Left lung (tissue), 10 donors: Measurements from ENCODE around the gene RNF187. TPM values are rescaled to one million over a fixed set of nuclear protein-coding genes. Genes with fewer than 3 reads are reported as not detected.

Experiments
- ATAC-seq: fragments of 200-7000 bp; cut with Tn5 transposase; one replicate; pipeline ENCODE4 v1.9.1; 2020; ENCODE audit warnings: moderate library complexity
- DNase-seq, 4 donors: peaks; one replicate each; pipeline ENCODE4 v3.0.0-alpha.2; 2013 to 2020
- H3K27ac ChIP-seq, 2 donors: fragments of 200-600 bp; sonication (generic) in 1 of 2; one replicate each; pipeline versions ENCODE4 v1.5.0 to v1.8.0; 2020 to 2021
- H3K27me3 ChIP-seq, 2 donors: fragments of 200-600 bp; sonication (generic) in 1 of 2; one replicate each; pipeline versions ENCODE4 v1.5.0 to v1.8.0; 2020 to 2021
- H3K36me3 ChIP-seq, 2 donors: fragments of 200-600 bp; sonication (generic) in 1 of 2; one replicate each; pipeline versions ENCODE4 v1.5.0 to v1.8.0; 2020 to 2021
- H3K4me1 ChIP-seq, 2 donors: fragments of 200-600 bp; one replicate each; pipeline ENCODE4 v1.8.0; 2021
- H3K4me3 ChIP-seq, 2 donors: fragments of 200-600 bp; sonication (generic) in 1 of 2; one replicate each; pipeline versions ENCODE4 v1.5.0 to v1.8.0; 2020 to 2021; ENCODE audit warnings: mild to moderate bottlenecking in 1 of 2
- H3K9me3 ChIP-seq, 2 donors: fragments of 200-600 bp; sonication (generic) in 1 of 2; one replicate each; pipeline versions ENCODE4 v1.5.0 to v1.8.0; 2020 to 2021
- CTCF ChIP-seq, 2 donors: fragments of 200-600 bp; sonication (generic) in 1 of 2; IDR thresholded peaks; one replicate each; pipeline versions ENCODE4 v1.5.0 to v1.8.0; 2021; ENCODE audit warnings: antibody characterized with exemption in 2 of 2
- intact Hi-C, 2 donors: fragments of 100-400 bp; cut with DNase I; formaldehyde crosslinking; loops; one replicate each; pipeline versions ENCODE4 v1.11.2 to v1.14.2; 2022
- microRNA-seq, 2 donors: library from miRNA; unstranded; fragments of <30 nt; microRNA quantifications; one replicate each; pipeline ENCODE4, GENCODE V29; 2019
- polyA plus RNA-seq, 6 donors: library from polyadenylated mRNA; unstranded; fragments of 120-200 nt; gene quantifications; one replicate each; pipeline ENCODE4 v1.2.1, GENCODE V29; 2013; ENCODE audit not compliant: insufficient read length in 6 of 6
- total RNA-seq, 2 donors: library from RNA; stranded (reverse); fragmentation: NEBNext Ultra II Directional; extraction: Animal tissue kit (Norgen Biotek cat#: 25700); gene quantifications; one replicate each; pipeline ENCODE4 v1.2.1, GENCODE V29; 2021
- donor health status: DM: no; HTN: yes; CAD: no.
- donor health status: DM: no; HTN: no; CAD: no.

Gene RNF187
- total and polyA plus RNA-seq, 8 donors: 60.2 to 103 (median 78.4) TPM

GRCh38 chr1:228542981-228543380 is 55.8 kb downstream of the RNF187 start:
- Histone ChIP-seq H3K27ac (no peak overlapping the region), H3K4me3 (no peak overlapping the region), H3K36me3 (no peaks in the 10 kb centered on the region), H3K9me3 (no peaks in the 10 kb centered on the region), H3K4me1 (no peaks in the 10 kb centered on the region), H3K27me3 (peaks cover 0 to 12% of the 10 kb centered on the region in 2 donors)
- DNase-seq (no peak), ATAC-seq (no peak)
- TF ChIP-seq CTCF (IDR thresholded peaks at IDR 0.05): no peak
- intact Hi-C loops: no loop called here

DNA sequence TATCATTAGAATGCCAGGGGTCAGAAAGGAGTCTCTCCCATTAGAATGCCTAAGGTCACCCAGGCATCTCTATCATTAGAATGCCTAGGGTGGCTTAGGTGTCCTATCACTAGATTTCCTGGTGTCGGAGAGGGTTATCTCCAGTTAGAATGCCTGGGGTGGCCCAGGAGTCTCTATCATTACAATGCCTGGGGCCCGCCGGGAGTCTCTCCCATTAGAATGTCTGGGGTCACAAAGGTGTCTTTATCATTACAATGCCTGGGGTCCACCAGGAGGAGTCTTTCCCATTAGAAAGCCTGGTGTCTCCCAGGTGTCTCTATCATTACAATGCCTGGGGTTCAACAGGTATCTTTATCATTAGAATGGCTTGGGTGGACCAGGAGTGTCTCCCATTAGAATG is 56.2 kb downstream of the RNF187 start:
- DNase-seq (no peak), ATAC-seq (no peak)
- H3K4me1 ChIP-seq: no peaks in the 10 kb centered on the region
- intact Hi-C loops: no loop called here
- no peaks in the 10 kb centered on the region for H3K36me3 ChIP-seq
- H3K9me3 ChIP-seq: no peaks in the 10 kb centered on the region
- no peak for TF ChIP-seq CTCF (IDR thresholded peaks at IDR 0.05)
- H3K27ac ChIP-seq: no peak overlapping the region
- H3K27me3 ChIP-seq: peaks cover 0 to 12% of the 10 kb centered on the region in 2 donors
- no peak overlapping the region for H3K4me3 ChIP-seq

- no peak overlapping the region for H3K4me3 ChIP-seq
- intact Hi-C loops: no loop called here
- DNase-seq (no peak), ATAC-seq (no peak)
- no peaks in the 10 kb centered on the region for H3K36me3 ChIP-seq
- no peaks in the 10 kb centered on the region for H3K4me1 ChIP-seq
- H3K9me3 ChIP-seq: no peaks in the 10 kb centered on the region
- no peak for TF ChIP-seq CTCF (IDR thresholded peaks at IDR 0.05)
- H3K27ac ChIP-seq: no peak overlapping the region
- peaks cover 0 to 12% of the 10 kb centered on the region in 2 donors for H3K27me3 ChIP-seq
Measured at GRCh38 chr1:228544021-228544850, 57.1 kb downstream of the RNF187 start.

DNA sequence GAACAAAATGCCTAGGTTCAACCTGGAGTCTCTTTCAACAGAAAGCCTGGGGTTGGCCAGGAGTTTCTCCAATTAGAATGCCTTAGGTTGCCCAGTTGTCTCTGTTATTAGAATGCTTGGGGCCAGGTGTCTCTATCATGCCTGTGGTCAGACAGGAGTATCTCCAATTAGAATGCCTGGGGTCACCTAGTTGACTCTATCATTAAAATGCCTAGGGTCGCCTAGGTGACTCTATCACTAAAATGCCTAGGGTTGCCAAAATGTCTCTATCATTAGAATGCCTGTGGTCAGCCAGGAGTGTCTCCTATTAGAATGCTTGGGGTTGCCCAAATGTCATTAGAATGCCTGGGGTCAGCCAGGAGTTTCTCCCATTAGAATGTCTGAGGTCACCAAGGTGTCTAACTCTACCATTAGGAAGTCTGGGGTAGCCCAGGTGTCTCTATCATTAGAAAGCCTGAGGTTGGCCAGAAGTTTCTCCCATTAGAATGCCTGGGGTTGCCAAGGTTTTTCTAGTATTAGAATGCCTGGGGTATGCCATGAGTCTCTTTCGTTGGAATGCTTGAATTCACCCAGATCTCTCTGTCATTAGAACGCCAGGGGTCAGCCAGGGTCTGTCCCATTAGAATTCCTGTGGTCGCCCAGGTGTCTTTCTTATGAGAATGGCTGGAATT is 57.9 kb downstream of the RNF187 start:
- Histone ChIP-seq H3K36me3 (no peaks in the 10 kb centered on the region), H3K9me3 (no peaks in the 10 kb centered on the region), H3K4me1 (no peaks in the 10 kb centered on the region), H3K4me3 (no peak overlapping the region), H3K27ac (no peak overlapping the region), H3K27me3 (peaks cover 0 to 12% of the 10 kb centered on the region in 2 donors)
- intact Hi-C loops: no loop called here
- DNase-seq: no peak
- no peak for ATAC-seq
- no peak for TF ChIP-seq CTCF (IDR thresholded peaks at IDR 0.05)

Small RNA genes within 50 kb of the gene (microRNA-seq; reads per million reads assigned to microRNA genes)
- 0 reads per million in 2 donors for gene MIR4666A

Other genes starting within 250 kb of the RNF187 start
- gene TRIM11, start 80.5 kb upstream of the RNF187 start, total RNA-seq: 10 to 100 TPM; 21.5 to 27.1 TPM
- 10 to 100 TPM in 5 of 6 donors, 1 to 10 TPM in 1; 9.8 to 15.7 (median 11.7) TPM for gene TRIM11, start 80.5 kb upstream of the RNF187 start, polyA plus RNA-seq
- 1 to 10 TPM; 1.3 to 2.9 TPM for gene TRIM17, start 70.5 kb upstream of the RNF187 start, total RNA-seq
- gene TRIM17, start 70.5 kb upstream of the RNF187 start, polyA plus RNA-seq: 1 to 10 TPM; 2.4 to 4.0 (median 3.7) TPM
- 10 to 100 TPM; 18.1 to 18.7 TPM for gene RHOU, start 248.1 kb downstream of the RNF187 start, total RNA-seq
- gene RHOU, start 248.1 kb downstream of the RNF187 start, polyA plus RNA-seq: 10 to 100 TPM; 48.5 to 69.4 (median 60.7) TPM